ENCODE results near the gene MEIS2.

The MEIS2 gene

DNA sequence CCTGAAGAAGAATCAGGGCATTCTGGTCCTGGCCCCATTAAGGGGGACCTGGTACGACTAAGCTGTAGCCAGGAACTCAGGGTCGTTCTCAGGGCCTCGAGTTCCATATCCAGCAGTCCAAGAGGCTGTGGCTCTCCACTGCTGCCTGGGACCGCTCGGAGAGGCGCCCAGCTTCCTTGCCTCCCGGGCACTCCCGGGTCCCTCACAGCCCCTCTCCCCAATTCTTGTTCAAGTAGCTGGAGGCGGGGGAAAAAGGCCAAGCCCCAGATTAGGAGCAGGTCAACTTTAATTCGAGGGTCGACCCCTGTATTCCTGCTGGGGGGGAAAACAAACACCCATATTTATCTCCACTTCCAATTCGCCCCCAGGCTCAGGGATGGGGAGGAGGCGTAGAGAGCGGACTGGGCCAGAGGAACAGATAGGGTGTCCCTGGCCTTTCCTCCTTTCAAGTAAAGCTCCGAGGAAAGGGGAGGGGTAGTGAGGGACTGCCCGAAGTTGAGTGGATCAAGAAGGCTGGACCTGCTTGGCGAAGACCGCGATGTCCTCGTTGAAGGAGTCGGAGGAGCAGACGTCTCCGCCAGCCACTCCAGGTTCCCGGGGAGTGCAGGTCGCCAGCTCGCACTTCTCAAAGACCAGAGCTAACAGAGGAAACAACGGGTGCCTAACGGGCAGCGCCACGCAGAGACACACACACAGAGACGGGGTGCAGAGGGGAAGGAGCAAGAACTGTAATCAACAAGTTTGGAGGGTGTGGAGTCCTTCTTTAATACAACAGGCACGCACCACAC is 4.4 kb downstream of the MEIS2 start:
- ATAC-seq = no peak
- H3K4me1 Mint-ChIP-seq = peaks cover 37% of the 10 kb centered on the region
- H3K27ac Mint-ChIP-seq = no peak overlapping the region

GRCh38 chr15:37094915-37095711 is 5.2 kb downstream of the MEIS2 start:
- peaks cover 9% of the 10 kb centered on the region for H3K36me3 Mint-ChIP-seq
- no peaks in the 10 kb centered on the region for H3K9me3 Mint-ChIP-seq
- ATAC-seq (no peak), DNase-seq (ENCODE audit: low spot score in 2 of 2) (no peak)
- peaks cover 29% of the 10 kb centered on the region for H3K4me1 Mint-ChIP-seq
- H3K27ac Mint-ChIP-seq = no peak overlapping the region
- no peak overlapping the region for H3K4me3 Mint-ChIP-seq

More for the DNA sequence above, 4.4 kb downstream of the MEIS2 start:
- no peaks in the 10 kb centered on the region for H3K9me3 Mint-ChIP-seq
- no peak overlapping the region for H3K4me3 Mint-ChIP-seq
- H3K36me3 Mint-ChIP-seq = peaks cover 17% of the 10 kb centered on the region
- DNase-seq (ENCODE audit: low spot score in 2 of 2) = no peak

DNA sequence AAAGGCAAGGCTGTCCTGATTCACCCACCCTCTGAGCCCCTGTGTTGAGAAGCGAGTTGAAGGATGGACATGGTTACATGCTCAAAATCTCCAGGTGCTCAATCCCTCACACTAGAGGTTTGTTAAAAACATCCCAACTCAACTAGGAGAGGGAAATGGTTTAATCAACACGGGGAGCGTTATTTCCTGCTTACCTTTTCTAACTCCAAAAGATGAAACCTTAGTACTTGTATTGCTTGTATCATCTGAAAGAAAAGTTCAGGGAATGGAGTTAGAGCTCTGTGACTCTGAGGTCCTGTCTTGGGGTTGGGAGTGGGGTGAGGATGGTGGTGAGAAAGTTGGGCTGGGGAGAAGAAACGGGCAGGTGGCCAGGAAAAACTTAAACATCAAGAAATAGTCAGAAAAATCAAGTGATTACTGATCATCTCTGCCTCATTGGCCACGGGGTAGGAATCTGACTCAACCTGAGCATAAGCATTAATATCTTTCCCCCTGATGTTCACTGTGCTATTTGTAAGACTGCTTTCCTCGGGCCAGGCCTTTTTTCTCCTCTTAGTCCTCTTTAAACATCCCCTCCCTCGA is 5.9 kb downstream of the MEIS2 start:
- Mint-ChIP-seq H3K27ac (no peak overlapping the region), H3K36me3 (peaks cover 6% of the 10 kb centered on the region), H3K9me3 (no peaks in the 10 kb centered on the region), H3K4me3 (no peak overlapping the region), H3K4me1 (peaks cover 25% of the 10 kb centered on the region)
- ATAC-seq (no peak), DNase-seq (ENCODE audit: low spot score in 2 of 2) (no peak)

DNA sequence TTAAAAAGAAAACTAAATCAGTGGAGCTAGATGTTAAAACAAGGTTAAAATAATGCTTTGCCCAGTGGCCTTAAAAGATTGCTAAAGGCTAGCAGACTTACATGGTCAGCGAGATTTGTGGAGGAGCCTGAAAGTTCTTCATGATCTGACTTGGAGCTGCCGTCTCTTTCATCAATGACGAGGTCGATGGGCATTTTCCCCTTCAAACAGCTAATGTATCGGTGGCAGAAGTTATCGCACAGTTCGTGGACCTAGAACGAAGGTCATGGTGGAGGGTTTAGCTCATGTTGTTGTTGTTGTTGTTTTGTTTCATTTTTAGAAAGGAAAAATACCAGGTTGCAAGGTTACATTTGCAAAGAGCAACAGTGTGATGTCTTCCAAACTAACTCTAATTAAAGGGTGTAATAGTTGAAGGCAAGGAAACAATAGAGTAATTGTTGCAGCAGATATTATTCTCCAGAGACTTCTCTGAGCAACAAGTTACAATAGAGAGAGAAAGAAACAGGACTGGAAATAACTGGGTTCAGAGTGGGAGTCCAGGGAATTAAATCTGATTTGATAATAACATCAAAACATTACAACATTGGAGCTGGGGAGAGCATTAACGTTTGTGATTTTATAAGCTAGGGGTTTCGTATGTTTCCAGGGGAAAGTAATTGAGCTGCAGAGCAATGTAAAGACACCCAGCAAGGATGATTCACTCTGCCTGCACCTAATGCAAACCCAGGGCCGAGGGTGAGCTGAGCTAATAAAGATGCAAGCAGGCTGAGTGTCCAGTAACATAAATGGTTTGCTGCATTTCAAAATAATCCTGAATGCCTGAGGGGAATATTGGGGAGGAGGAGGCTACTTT is 6.6 kb downstream of the MEIS2 start:
- H3K4me3 Mint-ChIP-seq = no peak overlapping the region
- DNase-seq (ENCODE audit: low spot score in 2 of 2) (no peak), ATAC-seq (no peak)
- H3K27ac Mint-ChIP-seq = no peak overlapping the region
- peaks cover 6% of the 10 kb centered on the region for H3K36me3 Mint-ChIP-seq
- H3K9me3 Mint-ChIP-seq = no peaks in the 10 kb centered on the region
- peaks cover 25% of the 10 kb centered on the region for H3K4me1 Mint-ChIP-seq

DNA sequence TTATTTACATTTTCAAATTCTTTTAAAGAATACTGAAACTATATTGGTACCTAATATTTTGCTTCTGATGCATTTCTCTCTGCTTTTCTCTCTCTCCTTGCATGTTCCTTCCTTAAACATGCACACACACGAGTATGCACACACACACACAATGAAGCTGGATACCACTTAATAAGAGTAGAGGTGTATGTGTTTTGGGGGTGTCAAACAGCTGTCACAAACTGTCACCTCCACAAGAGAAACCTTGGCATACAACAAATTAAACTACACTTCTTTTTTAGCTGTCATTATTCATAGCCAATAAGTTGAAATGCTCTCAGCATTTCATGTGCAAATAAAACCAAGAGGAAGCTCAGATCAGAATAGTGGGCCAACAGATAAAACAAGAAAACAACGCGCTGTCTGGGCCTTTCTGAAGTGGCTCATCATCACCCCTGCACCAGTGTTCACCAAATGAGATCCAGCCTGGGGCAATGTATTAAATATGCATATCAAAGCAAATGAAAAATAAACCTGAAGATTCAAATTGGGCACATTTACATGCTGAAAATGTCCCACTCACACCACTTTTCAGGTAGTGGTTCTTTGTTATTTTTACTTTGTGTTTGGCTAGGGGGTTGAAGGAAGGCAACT is 9.7 kb downstream of the MEIS2 start:
- no peaks in the 10 kb centered on the region for H3K4me1 Mint-ChIP-seq
- H3K36me3 Mint-ChIP-seq = no peaks in the 10 kb centered on the region
- no peak for ATAC-seq
- no peak overlapping the region for H3K4me3 Mint-ChIP-seq
- H3K27ac Mint-ChIP-seq = no peak overlapping the region
- DNase-seq (ENCODE audit: low spot score in 2 of 2) = no peak
- H3K9me3 Mint-ChIP-seq = no peaks in the 10 kb centered on the region

- Mint-ChIP-seq H3K4me1 (no peaks in the 10 kb centered on the region), H3K9me3 (no peaks in the 10 kb centered on the region), H3K4me3 (no peak overlapping the region), H3K27ac (no peak overlapping the region), H3K36me3 (no peaks in the 10 kb centered on the region)
- ATAC-seq (no peak), DNase-seq (ENCODE audit: low spot score in 2 of 2) (no peak)
Observed at GRCh38 chr15:37088436-37088835, 11.9 kb downstream of the MEIS2 start.

DNA sequence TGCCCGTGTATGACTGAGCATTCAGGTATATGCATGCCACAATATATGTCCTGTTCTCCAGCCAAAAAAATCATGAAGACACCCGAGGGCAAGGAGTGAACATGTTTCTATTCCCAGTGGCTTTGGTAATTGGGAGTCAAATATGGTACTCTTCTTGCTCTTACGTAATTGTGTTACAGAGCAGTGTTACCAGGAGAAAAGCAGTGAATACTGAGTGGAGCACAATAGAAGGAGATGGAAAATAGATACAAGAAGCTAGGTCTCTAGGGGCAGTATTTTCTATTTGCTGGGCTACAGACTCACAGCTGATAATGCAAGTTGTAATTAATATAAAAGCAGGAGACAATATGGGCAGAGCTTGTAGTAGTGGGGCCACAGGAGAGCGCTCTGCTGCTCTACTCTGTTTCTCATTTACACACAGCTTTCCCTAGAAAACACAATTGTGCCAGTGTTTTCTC is 13.2 kb downstream of the MEIS2 start:
- no peaks in the 10 kb centered on the region for H3K4me1 Mint-ChIP-seq
- DNase-seq (ENCODE audit: low spot score in 2 of 2) (no peak), ATAC-seq (no peak)
- H3K4me3 Mint-ChIP-seq = no peak overlapping the region
- H3K27ac Mint-ChIP-seq = no peak overlapping the region
- H3K9me3 Mint-ChIP-seq = no peaks in the 10 kb centered on the region
- no peaks in the 10 kb centered on the region for H3K36me3 Mint-ChIP-seq

- Mint-ChIP-seq H3K4me3 (no peak overlapping the region), H3K27ac (no peak overlapping the region), H3K36me3 (no peaks in the 10 kb centered on the region), H3K4me1 (no peaks in the 10 kb centered on the region), H3K9me3 (no peaks in the 10 kb centered on the region)
- DNase-seq (ENCODE audit: low spot score in 2 of 2) = no peak
- no peak for ATAC-seq
Observed at GRCh38 chr15:37086521-37086920, 13.8 kb downstream of the MEIS2 start.

GRCh38 chr15:37086120-37086519 is 14.2 kb downstream of the MEIS2 start:
- Mint-ChIP-seq H3K4me3 (no peak overlapping the region), H3K9me3 (no peaks in the 10 kb centered on the region), H3K36me3 (no peaks in the 10 kb centered on the region), H3K27ac (no peak overlapping the region), H3K4me1 (no peaks in the 10 kb centered on the region)
- ATAC-seq (no peak), DNase-seq (ENCODE audit: low spot score in 2 of 2) (no peak)

DNA sequence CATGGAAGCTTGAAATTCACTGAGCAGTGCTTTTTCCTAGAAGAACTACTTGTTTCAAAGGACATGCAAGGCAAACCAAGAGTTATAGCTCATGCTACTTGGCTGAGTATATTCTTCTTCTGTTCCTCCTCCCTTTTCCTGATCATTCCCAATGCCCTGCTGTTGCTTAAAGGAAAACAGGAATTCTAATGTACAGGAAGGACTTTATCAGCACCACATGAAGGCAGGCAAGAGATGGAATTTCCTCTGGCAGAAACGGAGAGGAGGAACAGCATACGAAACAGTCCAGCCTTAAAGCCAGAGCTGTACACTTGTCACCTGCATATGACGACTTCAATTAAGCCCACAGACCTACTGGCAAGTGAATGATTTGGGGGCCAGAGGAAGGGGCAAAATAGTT is 15.7 kb downstream of the MEIS2 start:
- H3K4me1 Mint-ChIP-seq = no peaks in the 10 kb centered on the region
- H3K4me3 Mint-ChIP-seq = no peak overlapping the region
- ATAC-seq (no peak), DNase-seq (ENCODE audit: low spot score in 2 of 2) (no peak)
- H3K9me3 Mint-ChIP-seq = no peaks in the 10 kb centered on the region
- no peak overlapping the region for H3K27ac Mint-ChIP-seq
- H3K36me3 Mint-ChIP-seq = no peaks in the 10 kb centered on the region

DNA sequence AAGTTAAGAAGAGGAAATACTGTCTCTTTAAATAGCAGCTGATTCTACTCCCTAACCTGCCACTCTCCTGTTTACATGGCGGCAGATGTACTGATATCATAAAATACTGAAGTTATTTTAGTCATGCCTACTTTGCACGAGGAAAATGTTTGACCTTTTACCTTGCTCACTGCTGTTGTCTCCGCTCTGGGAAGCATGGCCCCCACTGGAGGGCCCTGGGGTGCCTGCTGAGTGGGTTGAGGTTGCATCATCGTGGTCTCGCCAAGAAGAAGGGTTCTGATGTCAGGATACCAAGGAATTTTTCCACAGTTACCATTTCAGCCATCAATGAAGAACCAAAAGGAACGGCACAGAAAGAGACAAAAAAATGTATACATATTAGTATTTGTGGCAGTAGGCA is 16.7 kb downstream of the MEIS2 start:
- no peaks in the 10 kb centered on the region for H3K4me1 Mint-ChIP-seq
- H3K4me3 Mint-ChIP-seq = no peak overlapping the region

GRCh38 chr15:37081983-37082382 is 18.4 kb downstream of the MEIS2 start:
- Mint-ChIP-seq H3K36me3 (no peaks in the 10 kb centered on the region), H3K9me3 (no peaks in the 10 kb centered on the region), H3K4me1 (no peaks in the 10 kb centered on the region), H3K4me3 (no peak overlapping the region), H3K27ac (no peak overlapping the region)
- DNase-seq (ENCODE audit: low spot score in 2 of 2) (no peak), ATAC-seq (no peak)

More for the DNA sequence above, 16.7 kb downstream of the MEIS2 start:
- DNase-seq (ENCODE audit: low spot score in 2 of 2) (no peak), ATAC-seq (no peak)
- Mint-ChIP-seq H3K36me3 (no peaks in the 10 kb centered on the region), H3K9me3 (no peaks in the 10 kb centered on the region), H3K27ac (no peak overlapping the region)

GRCh38 chr15:37080261-37080921 is 20.0 kb downstream of the MEIS2 start:
- Mint-ChIP-seq H3K36me3 (no peaks in the 10 kb centered on the region), H3K4me1 (no peaks in the 10 kb centered on the region)
- no peak for ATAC-seq

DNA sequence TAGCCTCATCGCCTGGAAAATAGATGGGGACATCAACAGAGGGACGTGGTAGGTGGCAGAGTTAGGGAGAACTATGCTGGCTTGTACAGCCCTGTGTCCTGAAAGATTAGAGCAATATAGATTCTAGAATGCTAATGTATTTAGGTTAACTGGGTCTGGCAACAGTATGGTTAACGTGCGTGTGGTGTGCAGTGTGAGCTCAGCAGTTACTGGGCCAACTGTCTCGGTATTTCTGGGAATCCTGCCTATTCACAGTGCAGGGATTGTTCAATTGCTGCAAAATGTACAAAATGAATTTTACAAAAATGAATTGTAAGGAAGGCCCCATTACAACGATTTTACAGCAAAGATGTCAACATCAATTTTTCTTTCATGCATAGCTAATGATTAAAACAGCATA is 20.6 kb downstream of the MEIS2 start:
- Mint-ChIP-seq H3K4me3 (no peak overlapping the region), H3K36me3 (no peaks in the 10 kb centered on the region), H3K27ac (no peak overlapping the region), H3K4me1 (no peaks in the 10 kb centered on the region), H3K9me3 (peaks cover 3% of the 10 kb centered on the region)
- no peak for DNase-seq (ENCODE audit: low spot score in 2 of 2)
- ATAC-seq = no peak

More at GRCh38 chr15:37080261-37080921, 20.0 kb downstream of the MEIS2 start:
- no peak for DNase-seq (ENCODE audit: low spot score in 2 of 2)
- Mint-ChIP-seq H3K4me3 (no peak overlapping the region), H3K9me3 (peaks cover 2% of the 10 kb centered on the region), H3K27ac (no peak overlapping the region)

Measured in stimulated activated effector memory CD8-positive, alpha-beta T cell treated with anti-CD3 and anti-CD28 coated beads, Interleukin-12 subunit alpha, Interleukin-12 subunit beta, amount 100 ng/mL, for 72 hours (primary cell).